A549 (cell line): ENCODE results near the gene PNMA1. TPM values are rescaled to one million over a fixed set of nuclear protein-coding genes. Genes with fewer than 3 reads are reported as not detected.

Experiments used
- ATAC-seq, 2 experiments: fragments of 200-7000 bp in 1 of 2; fragments of >200 bp in 1 of 2; cut with Nextera tagmentation in 1 of 2; cut with Tn5 transposase in 1 of 2; 3 replicates each; pipeline versions ENCODE4 v1.8.0 to v1.9.1; 2018 to 2020; ENCODE audit warnings: mild to moderate bottlenecking in 1 of 2, moderate library complexity in 1 of 2
- CTCF ChIA-PET: fragments of 300-600 bp; sonication (Branson Sonifier 250); formaldehyde crosslinking; extraction: SDS; loops from one replicate; lab custom pipeline; 2021; ENCODE audit warnings: antibody characterized with exemption, inconsistent platforms; lab: Yijun Ruan, JAX
- POLR2A ChIA-PET: fragments of 350-600 bp; formaldehyde crosslinking; extraction: SDS; loops from one replicate; lab custom pipeline; 2021; ENCODE audit warnings: antibody characterized with exemption, inconsistent platforms; lab: Yijun Ruan, JAX
- DNase-seq, 2 experiments: peaks; one replicate each; pipeline versions ENCODE4 v3.0.0 to v3.0.0-alpha.2; 2011 to 2016; ENCODE audit warnings: low read depth in 1 of 2, low spot score in 1 of 2
- FAIRE-seq: peaks from 2 replicates; lab custom pipeline; 2011; peaks lifted over from hg19 to GRCh38; lab: Jason Lieb, UNC
- H3K27ac ChIP-seq, 2 experiments: fragments of >200 bp; sonication (Bioruptor Twin); formaldehyde crosslinking; 3 replicates each; pipeline ENCODE4 v1.5.1; 2016 to 2017
- H3K4me1 ChIP-seq: fragments of >200 bp; sonication (Bioruptor Twin); formaldehyde crosslinking; 3 replicates; pipeline ENCODE4 v1.6.1; 2016
- H3K4me2 ChIP-seq: fragments of >200 bp; sonication (Bioruptor Twin); formaldehyde crosslinking; 3 replicates; pipeline ENCODE4 v1.6.1; 2016
- H3K4me3 ChIP-seq: fragments of >200 bp; sonication (Bioruptor Twin); formaldehyde crosslinking; 3 replicates; pipeline ENCODE4 v1.5.1; 2016
- H3K9me3 ChIP-seq: fragments of >200 bp; sonication (Bioruptor Twin); formaldehyde crosslinking; 3 replicates; pipeline ENCODE4 v1.6.1; 2016
- BHLHE40 ChIP-seq: IDR thresholded peaks from 2 replicates; pipeline ENCODE4 v1.6.1; 2012; ENCODE audit warnings: low read depth, low read length, inconsistent platforms
- CEBPB ChIP-seq, 2 experiments: fragments of >200 bp in 1 of 2; sonication (Bioruptor Twin) in 1 of 2; formaldehyde crosslinking in 1 of 2; IDR thresholded peaks; 2 replicates each; pipeline ENCODE4 v1.6.1; 2012 to 2016
- EHMT2 ChIP-seq: fragments of 200-600 bp; sonication (generic); IDR thresholded peaks from 2 replicates; pipeline ENCODE4 v1.6.1; 2016; ENCODE audit warnings: antibody characterized with exemption, low read depth, mild to moderate bottlenecking, moderate library complexity
- ELK1 ChIP-seq: fragments of 150-350 bp; IDR thresholded peaks from 2 replicates; pipeline ENCODE4 v1.6.1; 2014; ENCODE audit warnings: low read depth, mild to moderate bottlenecking, low read length
- ESRRA ChIP-seq: fragments of 150-350 bp; IDR thresholded peaks from 2 replicates; pipeline ENCODE4 v1.6.1; 2014; ENCODE audit warnings: mild to moderate bottlenecking, low read length, borderline replicate concordance
- FOSB ChIP-seq: fragments of 250-450 bp; sonication (Bioruptor Pico); IDR thresholded peaks from 2 replicates; pipeline ENCODE4 v1.5.0; 2020; ENCODE audit warnings: mild to moderate bottlenecking, moderate library complexity
- GATA3 ChIP-seq: IDR thresholded peaks from 2 replicates; pipeline ENCODE4 v1.6.1; 2012; ENCODE audit warnings: borderline replicate concordance
- HDAC2 ChIP-seq: fragments of 200-600 bp; sonication (generic); IDR thresholded peaks from 2 replicates; pipeline ENCODE4 v1.6.1; 2016
- HEYL ChIP-seq: fragments of 250-450 bp; sonication (Bioruptor Pico); IDR thresholded peaks from 2 replicates; pipeline ENCODE4 v1.8.0; 2021; ENCODE audit warnings: mild to moderate bottlenecking, moderate library complexity
- HOXB5 ChIP-seq: fragments of 250-450 bp; sonication (Bioruptor Pico); IDR thresholded peaks from 2 replicates; pipeline ENCODE4 v1.5.0; 2020; ENCODE audit warnings: mild to moderate bottlenecking, moderate library complexity
- KDM5A ChIP-seq: fragments of 200-600 bp; sonication (generic); IDR thresholded peaks from 2 replicates; pipeline ENCODE4 v1.6.1; 2016; ENCODE audit warnings: antibody characterized with exemption, mild to moderate bottlenecking
- MAFK ChIP-seq: fragments of 450-650 bp; IDR thresholded peaks from 2 replicates; pipeline ENCODE4 v1.6.1; 2014; ENCODE audit not compliant: partially characterized antibody
- PHF8 ChIP-seq: fragments of 200-600 bp; sonication (generic); IDR thresholded peaks from 2 replicates; pipeline ENCODE4 v1.6.1; 2016; ENCODE audit warnings: low read depth, mild to moderate bottlenecking, antibody characterized with exemption, moderate library complexity, borderline replicate concordance
- POLR2A ChIP-seq: IDR thresholded peaks from 2 replicates; pipeline ENCODE4 v1.6.1; 2012; ENCODE audit warnings: mild to moderate bottlenecking, low read length
- RNF2 ChIP-seq: fragments of 200-600 bp; sonication (generic); IDR thresholded peaks from 2 replicates; pipeline ENCODE4 v1.6.1; 2016; ENCODE audit warnings: low read depth, mild to moderate bottlenecking, antibody characterized with exemption, moderate library complexity, borderline replicate concordance
- TP53 ChIP-seq: fragments of 250-450 bp; sonication (Bioruptor Pico); IDR thresholded peaks from 2 replicates; pipeline ENCODE4 v1.5.0; 2021; ENCODE audit warnings: mild to moderate bottlenecking, moderate library complexity
- WGBS: methylation state at CpG from one replicate; pipeline ENCODE4 v1.1.6; 2017; ENCODE audit errors: missing lambda C conversion rate; 5-methylcytosine and 5-hydroxymethylcytosine counted together
- polyA plus RNA-seq, 4 experiments: library from polyadenylated mRNA; depleted of rRNA in 3 of 4; stranded (reverse); fragments of >200 nt; fragmentation: RNase III in 1 of 4; extraction: RNeasy Plus Mini Kit Qiagen cat#74134 plus additional on column Dnase treatment in 1 of 4; gene quantifications; 2 replicates in 3 of 4; 3 replicates in 1 of 4; pipeline ENCODE4 v1.2.3, GENCODE V29; 2011 to 2017

Gene PNMA1
- polyA plus RNA-seq, 2 of the 4 experiments (the other 2 are of a cell fraction): 21.2 to 47.3 TPM

GRCh38 chr14:73727166-73727565, 13.0 kb upstream of the PNMA1 start (continued):
- TF ChIP-seq CEBPB (IDR thresholded peaks at IDR 0.05) (no peak), RNF2 (no peak), ELK1 (no peak)

DNA sequence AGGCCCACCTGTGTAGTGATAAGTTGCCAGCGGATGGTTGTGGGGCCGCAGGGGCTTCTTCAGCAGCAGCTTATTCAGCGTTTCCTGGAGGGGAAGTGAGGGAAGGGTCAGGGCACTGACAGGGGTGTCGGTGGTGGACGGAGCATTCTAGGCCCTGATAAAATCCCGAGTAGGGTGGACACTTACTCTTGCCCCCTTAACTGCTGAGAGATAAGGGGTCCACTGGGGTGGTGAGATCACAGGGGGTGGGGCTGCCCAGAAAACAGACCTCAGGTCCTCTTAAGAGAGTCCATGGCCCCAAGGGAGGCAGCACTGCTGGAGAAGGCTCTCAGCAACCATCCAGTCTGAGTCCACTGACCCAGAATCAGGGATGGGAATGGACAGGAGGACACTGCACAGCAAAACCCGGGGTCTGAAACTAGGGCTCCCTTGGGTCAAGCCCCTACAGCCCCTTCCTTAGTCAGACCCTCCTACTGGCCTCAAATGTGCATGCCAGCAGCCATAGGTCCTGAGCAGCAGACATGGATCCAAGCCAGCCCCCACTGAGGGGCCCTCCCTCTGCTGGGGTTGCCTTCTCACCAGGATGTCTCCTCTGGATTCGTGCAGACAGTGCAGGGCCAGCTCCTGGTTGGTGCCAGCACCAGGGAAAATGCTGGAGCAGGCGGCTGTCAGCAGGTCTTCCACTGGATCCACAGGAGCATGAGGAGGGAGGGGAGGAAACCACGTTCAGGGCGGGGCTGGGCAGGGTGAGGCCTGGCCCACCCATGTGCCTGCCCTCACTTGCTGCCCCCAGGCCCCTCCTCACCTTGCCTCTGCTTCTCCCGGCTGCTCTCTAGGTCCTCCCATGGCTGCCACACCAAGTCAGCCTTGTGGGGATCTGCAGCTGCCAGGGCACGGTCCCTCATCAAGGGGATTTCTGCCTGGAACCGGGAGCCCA, 12.1 kb upstream of the PNMA1 start:
- CTCF ChIA-PET: interaction anchor here (0.8 to 16.0 kb wide), 8 partner anchors 9 to 126 kb away, joined by 3 to 210 read pairs (median 28); partner anchors contain the start of gene PTGR2
- H3K4me1 ChIP-seq: peaks cover 61% of the 10 kb centered on the region
- peak overlapping the region; percentile 70 for H3K4me2 ChIP-seq
- ATAC-seq: no peak
- WGBS: 86% methylated on average over 11 of the region's 14 CpGs
- H3K27ac ChIP-seq: peak overlapping the region; percentile 68 to 81
- no peaks in the 10 kb centered on the region for H3K9me3 ChIP-seq
- no peak for FAIRE-seq
- TF ChIP-seq POLR2A (no peak), CEBPB (IDR thresholded peaks at IDR 0.05) (no peak), ELK1 (no peak), HDAC2 (no peak), EHMT2 (no peak), TP53 (CRISPR knock-in tag) (no peak), FOSB (CRISPR knock-in tag) (no peak), GATA3 (no peak), HOXB5 (CRISPR knock-in tag) (no peak), KDM5A (no peak), HEYL (no peak), PHF8 (no peak)
- H3K4me3 ChIP-seq: no peak overlapping the region
- POLR2A ChIA-PET: no interaction called here
- no peak for DNase-seq

- TF ChIP-seq BHLHE40 (no peak), MAFK (peak; percentile 1)
- TF ChIP-seq, all 56 proteins: peak for 1
- POLR2A ChIA-PET: interaction anchor here (1.5 to 3.4 kb wide), 2 partner anchors 11 to 126 kb away, joined by 7 to 29 read pairs; partner anchors contain the start of genes PNMA1 and PTGR2
- Histone ChIP-seq H3K4me1 (peaks cover 61% of the 10 kb centered on the region), H3K9me3 (no peaks in the 10 kb centered on the region), H3K4me2 (peak overlapping the region; percentile 70), H3K4me3 (no peak overlapping the region), H3K27ac (peak overlapping the region; percentile 68 to 81)
- CTCF ChIA-PET: interaction anchor here (0.9 to 16.0 kb wide), 8 partner anchors 9 to 210 kb away, joined by 3 to 210 read pairs (median 7); partner anchors contain the start of gene PTGR2
- WGBS: 80% methylated on average over 7 of the region's 8 CpGs
- FAIRE-seq: no peak
- ATAC-seq: no peak
- DNase-seq: no peak
Observed at GRCh38 chr14:73725116-73726024, 11.2 kb upstream of the PNMA1 start.

DNA sequence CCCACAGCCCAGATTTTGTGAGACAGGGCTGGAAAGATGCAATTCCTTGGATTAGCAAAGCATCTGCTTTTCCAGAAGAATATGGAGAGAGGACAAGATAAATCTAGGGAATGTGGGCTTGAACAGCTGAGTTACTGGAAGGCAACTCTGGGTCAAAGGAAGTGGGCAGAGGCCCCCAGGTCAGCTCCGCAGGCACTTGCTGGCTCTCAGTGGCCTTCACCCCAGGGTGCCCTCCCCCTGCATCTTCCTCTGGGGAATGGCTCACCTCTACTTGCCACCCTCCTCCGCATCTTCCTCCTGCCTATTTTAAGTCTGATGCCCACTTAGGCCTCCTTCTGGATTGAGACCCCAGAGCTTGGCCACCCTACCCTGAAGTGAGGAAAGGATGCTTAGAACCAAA, 10.5 kb upstream of the PNMA1 start:
- Histone ChIP-seq H3K27ac (peak overlapping the region; percentile 68 to 81), H3K4me3 (no peak overlapping the region), H3K4me1 (peaks cover 61% of the 10 kb centered on the region), H3K9me3 (no peaks in the 10 kb centered on the region), H3K4me2 (peak overlapping the region; percentile 70)
- ATAC-seq: no peak
- TF ChIP-seq CEBPB (IDR thresholded peaks at IDR 0.05) (no peak), ESRRA (no peak)
- POLR2A ChIA-PET: interaction anchor here (1.2 to 3.4 kb wide), 5 partner anchors 11 to 127 kb away, joined by 3 to 29 read pairs (median 5); partner anchors contain the start of genes PNMA1 and PTGR2
- no peak for DNase-seq
- CTCF ChIA-PET: interaction anchor here (1.1 to 16.0 kb wide), 7 partner anchors 9 to 211 kb away, joined by 3 to 210 read pairs (median 9); partner anchors contain the start of gene PTGR2
- whole genome bisulfite sequencing: 85% methylated on average over 2 of the region's 2 CpGs
- FAIRE-seq: no peak
